Measurements from ENCODE around the gene BABAM2.

DNA sequence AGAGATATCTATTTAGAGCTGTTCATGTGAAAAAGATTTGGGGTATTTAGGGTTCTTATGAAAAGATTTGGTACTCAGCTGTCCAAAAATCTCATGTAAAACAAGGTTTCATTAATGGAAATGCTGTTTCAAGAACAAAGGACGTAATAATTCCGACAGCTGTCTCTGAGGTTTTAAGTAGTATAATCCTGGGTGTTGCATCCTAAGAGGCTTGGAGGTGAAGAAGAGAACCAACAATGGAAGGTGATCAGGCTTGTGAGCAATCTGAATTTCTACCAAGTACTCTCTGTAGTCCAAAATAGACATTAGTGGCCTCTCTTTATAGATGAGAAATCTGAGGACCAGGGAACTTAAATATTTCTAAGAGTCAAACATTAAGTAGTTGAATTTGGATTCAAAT is 205.1 kb downstream of the BABAM2 start:
- TF ChIP-seq POLR2A (IDR thresholded peaks at IDR 0.05), result no peak
- TF ChIP-seq, protein P1, sequence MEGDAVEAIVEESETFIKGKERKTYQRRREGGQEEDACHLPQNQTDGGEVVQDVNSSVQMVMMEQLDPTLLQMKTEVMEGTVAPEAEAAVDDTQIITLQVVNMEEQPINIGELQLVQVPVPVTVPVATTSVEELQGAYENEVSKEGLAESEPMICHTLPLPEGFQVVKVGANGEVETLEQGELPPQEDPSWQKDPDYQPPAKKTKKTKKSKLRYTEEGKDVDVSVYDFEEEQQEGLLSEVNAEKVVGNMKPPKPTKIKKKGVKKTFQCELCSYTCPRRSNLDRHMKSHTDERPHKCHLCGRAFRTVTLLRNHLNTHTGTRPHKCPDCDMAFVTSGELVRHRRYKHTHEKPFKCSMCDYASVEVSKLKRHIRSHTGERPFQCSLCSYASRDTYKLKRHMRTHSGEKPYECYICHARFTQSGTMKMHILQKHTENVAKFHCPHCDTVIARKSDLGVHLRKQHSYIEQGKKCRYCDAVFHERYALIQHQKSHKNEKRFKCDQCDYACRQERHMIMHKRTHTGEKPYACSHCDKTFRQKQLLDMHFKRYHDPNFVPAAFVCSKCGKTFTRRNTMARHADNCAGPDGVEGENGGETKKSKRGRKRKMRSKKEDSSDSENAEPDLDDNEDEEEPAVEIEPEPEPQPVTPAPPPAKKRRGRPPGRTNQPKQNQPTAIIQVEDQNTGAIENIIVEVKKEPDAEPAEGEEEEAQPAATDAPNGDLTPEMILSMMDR (IDR thresholded peaks at IDR 0.05), result no peak

All from right lobe of liver (tissue), 4 donors.